ENCODE data around the gene FGFR3.
"Not testable (repeated sequence)": the region's sequence is repeated elsewhere in the genome, so short reads cannot be mapped to it uniquely, and the experiment has no call there.

Gene FGFR3

DNA sequence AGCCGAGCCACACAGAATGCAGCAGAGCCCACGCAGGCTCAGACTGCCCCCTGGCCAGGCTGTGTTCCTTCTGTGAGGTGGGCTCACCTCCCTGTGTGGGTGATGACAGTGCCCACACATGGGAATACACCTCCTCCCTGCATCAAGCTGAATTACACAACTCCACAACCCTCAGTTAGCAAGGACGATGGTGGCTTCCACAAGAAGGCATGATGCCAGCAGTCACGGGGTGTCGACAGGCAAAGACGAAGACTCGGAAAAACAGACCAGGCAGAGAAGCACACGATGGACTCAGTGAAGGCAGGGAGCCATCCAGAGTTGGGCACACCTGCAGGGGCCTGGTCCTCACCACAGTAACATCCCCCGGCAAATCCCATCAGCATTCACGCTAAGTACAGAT, 50.8 kb downstream of the FGFR3 start:
- DNase-seq, result no peak

- not testable (repeated sequence) for DNase-seq
These were observed 51.5 kb downstream of the FGFR3 start for GRCh38 chr4:1844618-1845017.

GRCh38 chr4:1846580-1846979, 53.5 kb downstream of the FGFR3 start:
- no peak for DNase-seq

DNA sequence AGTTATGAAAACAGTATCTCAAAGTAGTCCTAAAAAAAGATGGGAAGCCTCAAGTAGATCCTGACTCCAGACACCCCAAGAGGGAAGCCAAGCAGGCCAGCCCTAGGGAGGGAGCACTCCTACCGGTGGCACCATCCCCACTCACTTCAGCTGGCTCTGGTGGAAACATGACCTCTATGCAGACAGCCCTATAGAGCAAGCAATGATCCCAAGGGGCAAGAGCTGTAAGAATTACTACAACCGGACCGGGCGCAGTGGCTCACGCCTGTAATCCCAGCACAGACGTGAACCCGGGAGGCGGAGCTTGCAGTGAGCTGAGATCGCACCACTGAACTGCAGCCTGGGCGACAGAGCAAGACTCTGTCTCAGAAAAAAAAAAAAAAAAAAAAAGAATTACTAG, 57.2 kb downstream of the FGFR3 start:
- DNase-seq, result no peak

DNA sequence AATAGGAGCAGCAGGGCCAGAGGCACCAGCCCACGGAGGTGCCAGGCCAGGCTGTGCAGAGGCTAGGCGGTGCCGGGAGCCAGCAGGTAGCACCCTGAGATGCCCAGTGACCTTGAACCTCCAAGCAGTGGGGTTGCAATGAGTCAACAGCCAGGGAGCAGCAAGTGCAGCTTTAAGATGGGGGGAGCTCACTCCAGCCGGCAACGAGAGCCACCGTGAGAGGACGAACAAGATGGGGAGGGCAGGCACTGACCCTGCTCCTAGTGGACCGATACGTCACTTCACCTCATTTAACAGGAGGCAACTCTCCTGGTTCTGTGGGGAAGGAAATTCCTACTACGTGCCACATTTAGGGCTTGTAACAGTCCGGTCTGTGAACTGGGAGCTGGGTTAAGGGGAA, 58.1 kb downstream of the FGFR3 start:
- DNase-seq, result no peak

GRCh38 chr4:1851575-1852410, 58.7 kb downstream of the FGFR3 start:
- DNase-seq, result no peak

- DNase-seq, result no peak
These were observed 60.0 kb downstream of the FGFR3 start for GRCh38 chr4:1852904-1853623.

GRCh38 chr4:1854752-1855151, 61.7 kb downstream of the FGFR3 start:
- DNase-seq, result no peak

DNA sequence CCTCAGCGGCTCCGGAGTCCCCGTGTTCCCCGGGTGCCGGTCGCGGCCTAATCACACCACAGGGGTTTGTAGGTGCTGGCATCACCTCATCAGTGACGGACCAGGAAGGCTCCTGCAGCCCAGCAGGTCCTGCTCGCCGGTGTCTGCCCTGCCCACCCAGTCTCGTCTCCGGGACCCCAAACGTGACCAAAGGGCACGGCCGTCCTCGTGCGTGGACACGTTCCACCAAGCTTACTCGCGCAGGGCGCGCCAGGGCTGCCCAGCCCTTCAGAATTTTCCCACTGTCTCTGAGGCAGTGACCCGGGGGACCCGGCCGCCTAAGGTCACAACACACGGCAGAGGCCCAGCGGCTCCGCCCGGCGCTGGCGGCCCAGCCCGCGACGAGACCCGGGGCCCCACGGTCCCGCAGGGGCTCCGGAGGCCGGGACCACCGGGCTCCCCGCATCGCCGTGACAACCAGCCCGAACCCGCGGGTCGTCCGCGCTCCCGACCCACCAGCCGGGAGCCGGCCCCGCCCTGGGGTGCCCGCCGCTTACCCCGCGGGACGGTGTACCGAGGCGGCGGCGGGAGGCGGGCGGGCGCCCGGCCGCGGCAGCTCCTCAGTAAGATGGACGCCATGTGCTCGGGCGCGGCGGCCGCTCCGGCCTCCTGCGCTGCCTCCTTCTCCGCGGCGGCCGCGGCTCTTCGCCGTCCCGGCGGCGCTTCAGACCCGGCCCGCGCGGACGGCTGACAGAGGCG, 62.4 kb downstream of the FGFR3 start:
- peak; percentile 15 for DNase-seq

DNA sequence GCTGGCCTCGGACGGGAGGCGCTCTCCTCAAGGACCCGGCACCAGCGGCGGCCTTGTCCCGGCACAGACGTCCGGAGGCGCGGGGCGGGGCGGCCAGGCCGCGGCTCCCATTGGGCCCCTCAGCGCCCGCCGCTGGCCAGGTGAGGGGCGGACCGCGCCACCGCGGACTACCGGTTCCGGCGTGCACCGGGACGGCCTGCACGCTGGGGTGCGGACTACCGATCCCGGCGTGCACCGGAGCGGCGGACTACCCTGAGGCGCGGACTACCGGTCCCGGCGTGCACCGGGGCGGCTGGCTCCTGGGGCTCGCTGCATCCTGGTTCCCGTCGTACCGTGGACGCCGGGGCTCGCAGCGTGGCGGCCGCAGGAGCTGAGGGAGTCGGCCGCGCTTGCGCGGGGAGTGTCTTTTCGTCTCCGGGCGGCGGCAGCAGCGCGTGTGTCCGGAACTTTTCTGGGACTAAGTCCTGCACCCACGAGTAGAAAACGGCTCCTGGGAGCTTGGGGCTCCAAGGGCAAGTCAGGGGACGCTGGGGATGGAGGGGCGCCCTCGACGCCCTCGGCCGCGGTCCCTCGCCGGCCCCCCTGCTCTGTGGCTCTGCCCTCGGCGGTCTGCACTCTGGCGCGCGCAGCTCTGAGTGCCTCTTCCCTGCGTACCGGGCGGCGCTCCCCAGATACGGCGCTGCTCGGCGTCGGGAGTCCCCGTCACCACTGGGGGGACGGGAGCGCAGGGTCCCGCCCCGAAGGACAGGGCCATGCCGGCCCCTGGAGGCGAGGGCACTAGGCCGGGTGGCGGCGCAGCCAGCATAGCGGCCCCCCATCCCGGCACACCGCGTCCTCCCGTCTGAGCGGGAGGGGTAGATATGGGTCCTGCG, 63.2 kb downstream of the FGFR3 start, which contains the start of gene LETM1:
TSS of gene LETM1 (minus strand) at position 86 of the 872 bp plus-strand sequence. CDS start 206 bp downstream, outside the sequence.
- peak; percentile 91 for DNase-seq

DNA sequence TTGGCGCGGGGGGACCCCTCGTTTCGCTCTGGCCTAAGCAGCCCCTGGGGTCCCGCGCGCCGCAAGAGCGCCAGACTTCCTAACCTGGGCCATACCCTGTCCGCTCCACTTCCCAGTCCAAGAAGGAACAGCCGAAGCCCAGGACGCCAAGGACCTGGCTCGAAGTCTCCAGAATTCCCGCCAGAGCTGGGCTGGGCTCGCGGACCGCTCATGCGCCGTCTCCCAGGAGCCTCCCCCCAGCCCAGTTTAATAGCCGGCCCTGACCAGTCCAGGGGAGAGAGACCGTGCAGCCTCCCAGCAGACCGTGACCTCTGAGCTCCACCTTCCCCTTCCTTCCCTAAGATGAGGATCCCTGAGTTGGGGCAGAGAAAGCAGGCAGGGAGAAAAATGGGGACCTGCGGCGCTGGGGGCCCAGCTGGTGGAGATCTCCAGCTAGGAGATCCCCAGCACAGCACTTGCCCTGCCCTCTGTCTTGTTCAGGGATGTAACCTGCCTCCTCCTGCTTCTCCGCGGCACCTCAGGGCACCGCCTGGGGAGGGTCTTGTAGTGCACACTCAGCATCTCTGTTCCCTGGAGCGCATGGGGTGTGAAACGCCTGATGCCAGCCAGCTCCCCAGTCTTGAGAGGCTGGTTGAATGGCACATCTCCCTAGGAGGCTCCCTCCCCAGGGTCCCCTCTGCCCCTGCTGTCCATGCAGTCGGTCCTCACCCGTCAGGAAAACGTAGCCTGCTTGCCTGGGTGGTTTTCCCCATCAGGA, 64.0 kb downstream of the FGFR3 start:
- no peak for DNase-seq

DNA sequence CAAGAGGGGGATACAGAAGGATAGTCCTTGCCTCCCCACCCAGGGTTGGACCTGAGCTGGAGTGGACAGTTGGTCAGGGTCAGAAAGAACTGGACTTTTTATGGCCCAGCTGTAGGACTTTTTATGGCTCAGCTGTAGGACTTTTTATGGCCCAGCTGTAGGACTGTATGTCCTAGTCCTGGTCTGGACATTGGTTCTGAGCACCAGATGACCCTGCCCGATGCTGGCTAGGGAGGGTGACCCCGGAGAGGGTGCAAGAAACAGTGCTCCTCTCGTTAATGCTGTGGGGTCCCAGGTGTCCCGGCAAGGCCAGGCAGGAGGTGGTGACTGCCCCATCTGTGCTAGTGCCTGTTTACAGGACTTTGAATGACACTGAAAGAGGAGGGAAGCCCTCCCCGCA, 64.8 kb downstream of the FGFR3 start:
- DNase-seq, result no peak

Measured in activated CD4-positive, alpha-beta T cell treated with anti-CD3 and anti-CD28 coated beads, Interleukin-2, amount 50 U/mL, for 1 hour (primary cell).